HG02852 (cell line): ENCODE measurements around the gene CISD3.

Source experiments
- ATAC-seq: cut with Tn5 transposase; IDR thresholded peaks from one replicate; pipeline ENCODE4 v1.9.1; 2021; ENCODE audit warnings: mild to moderate bottlenecking, moderate library complexity; ENCODE audit not compliant: unreplicated experiment

Gene CISD3

DNA sequence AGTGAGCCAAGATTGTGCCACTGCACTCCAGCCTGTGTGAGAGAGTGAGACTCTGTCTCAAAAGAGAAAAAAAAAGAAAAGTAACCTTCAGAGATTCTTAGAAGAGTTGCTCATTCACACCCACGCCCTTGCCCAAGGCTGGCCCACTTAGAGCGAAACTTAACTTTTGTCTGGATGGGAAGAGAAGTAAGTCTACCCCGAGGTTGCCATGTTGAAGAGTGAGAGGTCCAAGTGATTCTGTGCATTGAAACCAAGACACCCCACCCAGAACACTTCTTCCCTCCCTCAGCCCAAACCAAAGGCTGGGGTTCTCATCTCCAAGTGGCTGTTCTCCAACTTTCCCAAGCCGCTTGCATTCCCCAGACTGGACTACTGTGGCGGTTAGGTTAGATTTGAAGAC lies 2.4 kb upstream of the CISD3 start:
- ATAC-seq: no peak

DNA sequence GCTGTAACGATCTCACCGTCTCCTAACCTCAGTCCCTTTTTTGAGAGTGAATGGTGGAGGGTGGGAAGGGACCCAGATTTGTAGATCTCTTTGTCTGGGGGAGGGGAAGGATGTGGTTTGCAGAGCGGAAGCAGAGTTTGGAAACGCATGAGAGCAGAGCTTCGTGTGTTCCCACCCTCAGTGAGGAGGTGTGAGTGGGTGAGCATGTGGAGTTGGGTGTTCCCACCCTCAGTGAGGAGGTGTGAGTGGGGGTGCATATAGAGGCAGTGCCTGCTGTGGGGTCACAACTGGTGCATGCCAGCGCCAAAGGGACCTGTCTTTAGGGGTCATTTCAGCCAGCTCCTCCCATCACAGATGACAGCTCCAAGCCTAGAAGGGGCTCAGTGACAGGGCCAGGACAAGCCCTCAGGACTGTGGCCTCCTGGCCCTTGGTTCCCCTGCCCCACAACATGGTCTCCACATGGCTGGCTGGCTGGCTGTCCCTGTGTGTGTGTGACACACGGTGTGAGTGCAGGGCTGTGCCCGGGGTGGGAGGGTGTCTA lies 1.8 kb upstream of the CISD3 start:
- ATAC-seq: no peak

DNA sequence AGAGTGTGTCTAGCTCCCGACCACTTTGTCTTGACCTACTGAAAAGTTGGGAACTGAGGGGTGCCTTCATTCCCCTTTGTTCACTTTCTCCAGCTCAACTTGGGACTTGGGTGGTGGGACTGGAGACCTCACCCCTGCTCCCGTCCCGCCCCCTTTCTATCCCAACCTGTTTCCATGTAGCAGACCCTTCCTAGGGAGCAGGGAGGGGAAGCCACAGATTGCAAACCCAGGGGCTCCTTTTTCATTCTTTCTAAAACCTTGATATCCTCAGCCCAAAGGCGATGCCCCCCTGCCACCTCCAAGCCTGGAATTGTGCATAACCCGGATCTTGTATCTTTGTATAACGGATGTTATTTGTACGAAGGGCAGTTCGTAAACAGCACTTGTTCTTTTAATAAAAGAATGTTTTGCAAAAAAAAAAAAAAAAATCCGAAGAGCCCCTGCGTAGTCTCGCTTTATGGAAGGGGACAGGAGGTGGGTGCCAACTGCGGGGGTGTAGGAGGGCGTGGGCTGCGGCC lies 714 bp upstream of the CISD3 start:
- ATAC-seq: no peak

DNA sequence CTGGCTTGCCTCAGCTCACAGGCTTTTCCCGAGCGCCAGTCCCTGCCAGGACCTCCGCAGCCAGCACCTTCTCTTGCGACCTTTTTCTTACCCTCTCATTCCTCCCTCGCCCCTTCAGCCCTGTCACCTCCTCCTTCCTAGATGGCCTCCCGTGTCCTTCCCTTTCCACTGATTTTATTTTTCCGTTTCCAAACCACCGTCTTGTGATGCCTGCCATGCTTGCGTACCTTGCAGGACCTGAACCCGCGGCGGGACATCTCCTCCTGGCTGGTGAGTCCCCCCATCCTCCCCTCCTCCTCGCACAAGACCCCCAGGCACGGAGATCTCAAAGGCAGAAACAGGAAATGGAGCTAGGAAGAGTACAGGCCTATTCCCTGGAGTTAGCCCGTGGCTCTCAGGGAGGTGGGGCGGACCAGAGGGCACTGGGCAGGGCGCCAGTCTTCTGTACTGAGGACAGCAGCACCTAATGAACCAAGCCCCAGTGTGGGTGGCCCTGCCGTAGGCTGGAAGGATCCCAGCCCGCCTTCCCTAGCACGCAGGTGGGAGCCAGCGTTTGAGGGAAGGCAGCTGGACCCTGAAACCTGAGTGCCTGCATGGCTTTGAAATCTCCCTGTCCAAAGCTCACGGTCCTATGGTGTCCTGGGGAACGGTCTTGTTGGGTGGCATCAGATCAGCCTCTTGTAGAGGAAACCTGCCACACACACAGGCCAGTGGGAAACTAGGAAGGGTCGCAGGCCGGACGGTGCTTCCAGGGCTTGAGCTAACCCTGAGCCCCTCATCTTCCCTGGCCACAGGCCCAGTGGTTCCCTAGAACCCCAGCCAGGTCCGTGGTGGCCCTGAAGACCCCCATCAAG lies 612 bp downstream of the CISD3 start:
- no peak for ATAC-seq

DNA sequence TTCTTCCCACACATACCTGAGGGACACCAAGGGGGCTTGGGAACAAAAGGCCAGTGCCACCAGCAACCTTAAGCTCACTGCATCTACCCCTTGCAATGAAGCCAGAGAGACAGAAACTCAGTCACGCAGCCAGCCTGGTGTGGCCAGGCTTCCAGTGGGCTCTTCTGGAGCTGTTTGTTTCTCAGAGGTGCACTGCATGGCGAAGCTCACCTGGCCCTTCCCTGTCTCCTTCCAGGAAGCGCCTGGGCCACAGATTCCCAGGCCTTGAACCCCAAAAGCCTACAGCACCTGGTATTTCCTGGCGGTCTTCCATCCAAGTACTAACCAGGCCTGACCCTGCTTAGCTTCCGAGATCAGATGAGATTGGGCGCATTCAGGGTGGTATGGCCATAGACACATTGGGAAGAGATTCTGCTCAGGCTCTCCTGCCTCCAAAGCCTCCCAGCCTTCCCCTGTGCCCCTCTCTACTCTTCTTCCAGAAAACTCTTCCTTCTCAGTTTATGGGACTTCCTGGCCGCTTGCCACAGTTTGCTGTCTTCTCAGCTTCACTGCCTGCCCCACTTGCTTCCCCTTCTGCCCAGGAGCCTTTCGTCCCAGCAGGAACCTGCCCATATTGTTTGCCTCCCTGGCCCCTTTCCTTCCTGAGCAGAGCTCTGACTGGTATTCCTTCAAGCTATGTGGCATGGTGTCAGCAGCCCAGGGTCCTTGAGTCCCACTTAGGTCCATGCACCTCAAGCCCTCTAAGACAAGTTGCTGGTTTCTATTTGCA lies 1.6 kb downstream of the CISD3 start:
- ATAC-seq: no peak

DNA sequence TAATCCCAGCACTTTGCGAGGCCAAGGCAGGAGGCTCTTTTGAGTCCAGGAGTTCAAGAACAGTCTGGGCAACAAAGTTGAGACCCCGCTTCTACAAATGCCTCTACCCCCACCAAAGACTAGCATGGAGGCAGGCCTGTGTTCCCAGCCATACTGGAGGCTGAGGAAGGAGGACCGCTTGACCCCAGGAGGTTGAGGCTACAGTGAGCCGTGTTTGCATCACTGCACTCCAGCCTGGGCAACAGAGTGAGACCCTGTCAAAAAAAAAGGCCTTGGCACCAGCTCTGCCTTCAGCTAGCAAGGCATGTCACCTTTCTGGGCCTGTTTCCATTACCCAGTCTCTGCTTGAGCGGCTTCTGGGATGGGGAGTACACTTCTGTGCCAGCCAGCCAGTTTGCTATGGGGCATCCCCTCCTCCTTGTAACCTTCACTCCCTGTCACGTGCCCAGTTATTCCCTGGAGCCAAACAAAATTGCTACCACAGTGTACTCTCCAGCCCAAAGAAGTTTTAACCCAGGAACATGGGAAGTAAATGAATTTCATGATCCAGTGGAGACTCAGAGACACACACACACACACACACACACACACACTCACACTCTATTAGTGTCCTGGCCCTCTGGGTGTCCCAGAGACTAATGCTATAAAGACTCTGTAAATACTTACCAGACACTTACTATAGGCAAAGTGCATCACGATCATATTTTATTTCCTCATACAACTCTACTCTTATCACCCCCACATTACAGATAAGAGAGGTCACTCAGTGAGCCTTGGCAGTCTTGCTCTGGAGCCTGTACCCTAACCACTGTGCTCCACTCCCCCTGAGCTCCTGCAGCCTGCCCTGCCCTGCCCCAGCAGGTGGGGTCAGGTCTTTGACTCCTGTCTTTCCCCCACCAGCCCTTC lies 2.5 kb downstream of the CISD3 start:
- ATAC-seq: no peak

DNA sequence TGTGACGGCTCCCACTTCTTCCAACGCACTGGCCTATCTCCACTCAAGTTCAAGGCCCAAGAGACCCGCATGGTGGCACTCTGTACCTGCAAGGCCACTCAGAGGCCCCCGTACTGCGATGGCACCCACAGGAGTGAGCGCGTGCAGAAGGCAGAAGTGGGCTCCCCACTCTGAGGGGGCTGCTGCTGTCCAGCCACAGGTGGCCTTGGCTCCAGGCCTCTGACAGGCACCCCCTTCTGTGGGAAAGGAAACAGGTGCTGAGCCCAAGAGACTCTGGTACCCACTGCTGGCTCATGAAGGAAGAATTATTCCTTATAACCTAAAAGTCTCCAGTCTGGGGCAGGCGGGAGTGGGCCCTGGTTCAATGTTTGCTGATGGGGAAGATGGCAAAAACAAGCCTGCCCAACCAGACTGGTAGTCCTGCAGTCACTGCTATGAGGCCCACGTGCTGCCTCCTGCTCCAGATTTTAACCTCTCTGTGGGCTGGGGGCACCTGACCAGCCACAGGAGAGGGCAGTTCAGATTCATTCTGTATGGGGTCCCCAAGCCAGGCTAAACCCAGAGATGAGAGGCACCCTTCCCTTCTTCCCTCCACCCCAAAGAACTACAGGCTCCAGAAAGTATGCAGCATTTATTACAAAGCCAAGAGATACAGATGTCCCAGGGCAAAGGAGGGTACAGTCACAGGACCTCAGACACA lies 3.3 kb downstream of the CISD3 start:
- ATAC-seq: no peak

DNA sequence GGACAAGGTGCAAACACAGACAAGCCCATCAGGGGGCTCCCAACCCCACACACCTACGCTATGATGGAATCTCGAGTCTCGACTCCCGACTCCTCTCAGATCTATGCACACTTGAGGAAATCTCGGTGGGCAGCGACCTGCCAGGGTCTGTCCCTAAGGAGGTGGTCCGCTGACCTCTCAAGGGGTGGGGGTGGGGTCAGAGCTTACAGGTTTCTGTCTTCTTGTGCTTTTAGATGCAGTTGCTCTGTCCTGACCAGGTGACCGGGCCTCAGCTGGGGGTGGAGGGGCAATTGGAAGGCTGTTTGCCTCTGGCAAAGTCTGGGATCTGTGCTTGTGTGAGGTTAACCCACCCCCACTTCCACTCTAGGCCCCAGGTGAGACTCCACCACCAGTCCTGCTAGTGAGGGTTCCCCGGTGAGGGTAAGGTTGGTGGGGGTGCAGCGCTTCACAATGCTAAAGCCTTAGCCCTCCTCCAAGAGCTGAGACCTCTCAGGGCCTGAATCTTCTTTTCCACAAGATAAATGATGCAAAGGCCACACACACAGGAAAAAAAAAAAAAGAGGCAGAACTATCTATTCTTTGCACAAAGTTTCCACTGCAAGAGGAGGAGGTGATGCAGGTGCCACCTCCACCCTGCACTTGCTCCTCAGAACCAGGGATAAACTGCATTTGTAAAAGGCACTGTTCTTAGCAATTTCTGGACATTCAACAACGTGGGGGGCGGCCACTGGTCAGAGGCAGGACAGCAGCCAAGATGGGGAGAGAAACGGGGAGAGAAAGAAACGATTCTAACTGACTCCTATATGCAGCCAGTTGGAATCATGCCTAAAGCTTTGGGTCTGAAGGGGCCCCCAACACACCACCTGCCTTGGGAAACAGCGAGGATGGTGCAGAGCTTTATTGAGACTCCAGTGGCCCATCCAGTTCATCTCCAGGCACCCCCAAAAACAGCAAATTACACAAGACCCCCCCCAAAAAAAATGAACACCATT lies 4.1 kb downstream of the CISD3 start:
- ATAC-seq: no peak

DNA sequence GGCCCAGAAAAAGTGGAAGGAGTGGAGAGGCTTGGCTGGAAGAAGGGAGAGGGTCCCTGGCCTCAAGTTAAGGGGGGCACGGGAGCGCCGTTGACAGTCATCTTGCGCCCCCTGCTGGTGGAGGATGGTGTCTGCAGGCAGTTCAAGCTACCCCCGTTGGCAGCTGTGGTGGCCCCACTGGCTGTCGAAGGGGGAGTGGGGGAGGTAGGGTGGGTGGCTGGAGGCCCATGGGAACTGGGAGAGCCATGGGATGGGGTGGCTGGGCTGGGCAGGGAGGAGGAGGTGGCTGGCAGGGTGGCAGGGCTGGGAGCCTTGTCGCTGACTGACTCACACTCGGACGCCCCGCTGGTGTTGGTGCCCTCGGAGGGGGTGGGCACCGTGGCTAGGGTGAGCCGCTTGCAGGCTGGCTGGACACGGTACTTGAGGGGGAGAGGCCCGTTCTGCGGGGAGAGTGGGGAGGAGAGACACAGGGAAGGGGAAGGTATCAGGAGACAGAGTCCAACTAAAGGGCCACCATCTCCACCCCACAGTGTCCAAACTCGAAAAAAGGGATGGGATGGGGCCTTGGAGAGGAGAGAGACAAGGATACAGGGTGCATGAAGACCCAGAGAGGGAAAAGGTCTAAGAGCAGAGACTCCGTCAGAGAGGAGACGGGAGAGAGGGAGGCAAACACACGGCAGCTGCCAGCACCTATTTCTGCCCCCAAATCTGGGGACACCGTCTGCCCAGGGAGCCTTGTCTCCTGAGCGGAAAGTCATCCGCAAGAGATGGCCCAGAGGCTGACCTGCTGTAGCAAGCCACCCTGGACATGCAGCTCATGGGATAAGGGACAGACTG lies 5.2 kb downstream of the CISD3 start:
- no peak for ATAC-seq

DNA sequence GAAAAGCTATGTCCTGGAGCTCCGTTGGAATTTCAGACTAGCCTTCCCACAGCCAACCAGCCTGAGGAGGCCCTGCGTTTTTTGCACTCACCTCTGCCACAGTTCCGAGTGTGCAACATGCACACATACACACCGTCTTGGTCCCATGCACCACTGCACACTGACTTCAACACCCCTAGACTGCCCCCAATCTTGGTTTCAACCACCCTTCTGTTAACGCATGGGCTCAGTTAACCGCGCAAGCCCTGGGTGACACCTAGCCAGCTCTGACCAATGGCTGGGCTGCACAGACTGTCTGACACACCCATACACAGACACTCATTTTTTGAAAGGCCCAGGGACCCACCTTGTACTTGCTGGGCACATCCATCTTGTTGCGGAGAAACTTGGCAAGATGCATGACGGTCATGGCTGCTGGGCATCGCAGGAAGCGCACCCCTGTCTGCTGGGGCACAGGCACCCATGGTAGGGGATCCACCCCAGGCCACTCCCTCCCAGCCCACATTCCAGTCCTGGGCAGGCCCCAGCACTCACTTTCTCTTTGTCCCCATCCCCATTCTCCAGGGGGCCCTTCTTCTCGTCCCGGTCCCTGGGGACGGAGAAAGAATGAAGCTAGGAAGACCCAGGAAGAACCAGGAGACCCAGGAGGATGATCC lies 8.0 kb downstream of the CISD3 start:
- no peak for ATAC-seq

DNA sequence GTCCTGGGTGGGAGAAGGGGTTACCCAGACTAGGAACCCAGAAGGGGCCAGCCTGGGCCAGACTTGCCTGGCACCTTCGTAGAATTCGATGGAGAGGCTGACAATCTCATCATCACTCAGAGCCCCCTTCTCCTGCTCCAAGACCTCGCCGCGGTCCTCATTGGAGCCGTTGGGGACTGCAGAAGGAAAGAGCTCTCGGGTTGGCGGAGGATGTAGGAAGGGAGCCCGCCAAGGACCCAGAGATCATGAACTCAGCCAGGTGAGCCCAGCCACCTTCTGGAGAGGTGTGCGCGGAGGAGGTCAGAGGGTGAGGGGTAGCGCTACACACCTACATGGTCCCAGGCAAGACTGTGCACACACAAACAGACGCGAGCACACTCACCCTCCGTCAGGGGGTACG lies 8.5 kb downstream of the CISD3 start:
- ATAC-seq: no peak

DNA sequence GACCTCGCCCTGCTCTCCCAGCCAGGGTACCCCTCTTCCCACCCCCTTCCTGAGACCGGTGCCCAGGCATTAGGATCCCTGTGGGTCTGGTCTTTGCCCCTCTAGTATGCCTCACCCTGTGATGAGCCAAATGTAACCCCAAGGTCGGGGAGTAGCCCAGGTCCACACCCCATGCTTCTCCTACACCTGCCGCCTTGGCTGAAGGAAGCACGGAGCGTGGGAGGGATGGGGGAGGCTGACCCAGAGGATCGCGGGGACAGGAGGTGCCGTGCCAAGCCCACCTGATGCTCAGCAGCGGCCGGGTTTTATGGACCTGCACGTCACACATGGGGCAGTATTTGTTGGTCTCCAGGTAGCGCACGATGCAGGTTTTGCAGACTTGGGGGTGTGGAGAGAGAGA lies 9.2 kb downstream of the CISD3 start:
- no peak for ATAC-seq

DNA sequence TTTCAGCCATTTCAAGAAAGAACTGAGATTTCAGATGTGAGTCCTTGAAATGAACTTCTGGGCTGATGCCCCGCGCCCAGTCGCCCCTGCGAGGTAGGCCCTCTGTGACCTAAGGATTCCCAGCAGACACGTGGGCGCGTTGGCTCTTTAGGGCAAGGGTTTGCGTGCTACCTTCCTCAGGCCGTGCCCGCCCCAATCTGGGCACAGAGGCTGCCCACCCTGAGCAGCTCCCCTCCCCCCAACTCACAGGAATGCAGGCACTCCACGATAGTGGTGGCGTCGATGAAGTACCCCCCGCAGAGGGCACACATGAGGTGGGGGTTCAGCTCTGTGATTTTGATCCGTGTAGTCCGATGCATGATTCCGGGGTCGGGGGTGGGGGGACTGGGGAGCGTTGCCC lies 9.9 kb downstream of the CISD3 start:
- no peak for ATAC-seq

DNA sequence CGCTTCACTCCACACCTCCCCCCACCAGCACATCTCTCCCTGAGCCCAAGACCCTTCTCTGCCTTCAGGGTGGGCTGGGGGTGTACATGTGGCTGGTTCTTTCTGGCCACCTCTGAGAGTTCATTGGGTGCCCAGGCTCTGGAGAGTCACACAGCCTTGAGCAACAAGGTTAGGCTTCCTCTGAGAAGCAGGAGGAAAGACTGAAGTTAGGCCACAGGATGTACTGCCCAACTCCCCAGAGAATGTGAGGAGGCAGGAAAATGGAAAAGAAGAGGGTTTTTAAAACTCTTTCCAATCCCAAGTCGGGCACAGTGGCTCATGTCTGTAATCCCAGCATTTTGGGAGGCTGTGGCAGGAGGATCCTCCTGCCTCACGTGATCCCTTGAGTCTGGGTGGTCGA lies 10.7 kb downstream of the CISD3 start:
- no peak for ATAC-seq

DNA sequence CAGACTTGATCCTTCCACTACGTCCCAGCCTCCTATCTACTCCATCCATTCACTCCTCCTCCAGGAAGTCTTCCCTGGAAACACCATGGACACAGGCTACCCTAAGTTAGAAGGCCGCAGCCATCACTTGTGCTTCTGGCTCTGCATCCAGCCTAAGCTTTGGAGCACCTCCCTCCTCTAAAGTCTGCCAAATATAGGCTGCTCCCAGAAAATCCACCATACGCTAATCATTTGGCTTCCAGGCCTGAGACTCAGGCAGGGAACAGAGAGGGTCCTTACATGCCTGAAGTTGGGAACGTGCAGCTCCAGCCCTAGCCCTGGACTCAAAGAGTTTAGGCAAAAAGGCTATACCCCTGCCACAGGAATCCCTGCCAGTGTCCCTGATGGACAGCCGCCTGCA lies 11.3 kb downstream of the CISD3 start:
- no peak for ATAC-seq

DNA sequence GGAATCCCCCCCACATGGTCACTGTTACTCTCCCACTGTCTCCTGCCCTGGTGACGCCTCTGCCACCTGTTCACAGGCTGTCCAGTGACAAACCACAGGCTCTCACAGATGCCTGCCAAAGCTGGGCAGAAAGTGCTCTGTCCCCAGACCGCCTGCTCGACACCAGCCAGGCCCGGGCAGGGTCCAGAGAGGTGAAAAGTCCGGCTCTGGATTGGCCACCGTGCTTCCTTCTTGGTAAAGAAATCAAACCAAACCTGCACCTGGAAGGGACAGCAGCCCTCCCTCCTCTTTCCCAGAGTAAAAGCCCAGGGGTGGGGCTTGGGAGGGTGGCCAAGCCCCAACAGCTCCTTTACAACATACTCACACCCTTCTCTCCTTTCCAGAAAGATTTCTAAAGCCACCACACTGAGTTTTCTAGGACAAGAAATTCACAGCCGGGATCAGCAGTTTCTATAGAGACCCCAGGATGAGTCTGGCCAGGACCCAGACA lies 11.8 kb downstream of the CISD3 start:
- ATAC-seq: no peak
